B cell (primary cell): ENCODE measurements around the gene METTL3. TPM values are rescaled to one million over a fixed set of nuclear protein-coding genes. Genes with fewer than 3 reads are reported as not detected.

ENCODE experiments used
- ATAC-seq: fragments of 200-7000 bp; cut with Tn5 transposase; one replicate; pipeline ENCODE4 v1.10.0; 2021; ENCODE audit warnings: low read depth, mild to moderate bottlenecking, moderate number of reproducible peaks, moderate library complexity
- CTCF ChIA-PET: fragments of 350-600 bp; sonication (Branson Sonifier 250); formaldehyde crosslinking; loops from one replicate; lab custom pipeline; 2021; ENCODE audit warnings: antibody characterized with exemption, inconsistent platforms; lab: Charles Lee
- POLR2A ChIA-PET: fragments of 350-600 bp; sonication (Branson Sonifier 250); formaldehyde crosslinking; loops from one replicate; lab custom pipeline; 2021; ENCODE audit warnings: antibody characterized with exemption; lab: Charles Lee
- DNase-seq: peaks from one replicate; pipeline ENCODE4 v3.0.0; 2013
- H2AFZ ChIP-seq: 2 replicates; pipeline ENCODE4 v1.6.1; 2012; ENCODE audit warnings: mild to moderate bottlenecking, low read depth, low read length; ENCODE audit not compliant: insufficient read depth, poor library complexity, severe bottlenecking
- H3K27ac ChIP-seq, 2 donors: 1 replicate in 1 of 2; 2 replicates in 1 of 2; pipeline ENCODE4 v1.5.1; 2012 to 2013; ENCODE audit warnings: low read length in 2 of 2, mild to moderate bottlenecking in 2 of 2, moderate library complexity in 1 of 2
- H3K27me3 ChIP-seq, 4 experiments: fragments of 200-600 bp in 1 of 4; sonication (generic) in 1 of 4; replicated peaks in 1 of 4; 1 replicate in 2 of 4; 2 replicates in 2 of 4; pipeline versions ENCODE4 v1.6.1 to v1.7.0; 2013 to 2016; ENCODE audit warnings: low read length in 3 of 4, mild to moderate bottlenecking in 2 of 4, mixed read lengths in 1 of 4, moderate library complexity in 1 of 4; ENCODE audit not compliant: insufficient read depth in 4 of 4, control insufficient read depth in 3 of 4; ENCODE audit errors: control extremely low read depth in 1 of 4
- H3K36me3 ChIP-seq, 2 experiments: replicated peaks in 1 of 2; 1 replicate in 1 of 2; 2 replicates in 1 of 2; pipeline versions ENCODE4 v1.6.1 to v1.7.1; 2013; ENCODE audit warnings: low read length in 1 of 2; ENCODE audit not compliant: insufficient read depth in 2 of 2, control insufficient read depth in 1 of 2; ENCODE audit errors: control extremely low read depth in 1 of 2, extremely low read depth in 1 of 2
- H3K4me1 ChIP-seq, 2 donors: fragments of 200-600 bp in 1 of 2; sonication (generic) in 1 of 2; 1 replicate in 1 of 2; 2 replicates in 1 of 2; pipeline versions ENCODE4 v1.5.1 to v1.6.1; 2013 to 2017; ENCODE audit warnings: low read length in 2 of 2; ENCODE audit not compliant: control insufficient read depth in 2 of 2, insufficient read depth in 2 of 2
- H3K4me2 ChIP-seq: replicated peaks from 2 replicates; pipeline ENCODE3; 2012; ENCODE audit warnings: mild to moderate bottlenecking, low read depth, low read length; ENCODE audit not compliant: poor library complexity, severe bottlenecking
- H3K4me3 ChIP-seq, 5 experiments: fragments of 200-600 bp in 1 of 5; sonication (generic) in 1 of 5; 1 replicate in 3 of 5; 2 replicates in 2 of 5; pipeline versions ENCODE4 v1.5.1 to v1.7.0; 2011 to 2016; ENCODE audit warnings: low read length in 4 of 5, mild to moderate bottlenecking in 4 of 5, low read depth in 2 of 5, control low read depth in 1 of 5, moderate library complexity in 1 of 5; ENCODE audit not compliant: insufficient read depth in 1 of 5; ENCODE audit errors: control extremely low read depth in 1 of 5, extremely low read depth in 1 of 5
- H3K79me2 ChIP-seq: fragments of 200-600 bp; sonication (generic); one replicate; pipeline ENCODE4 v1.6.0; 2016; ENCODE audit warnings: low read length; ENCODE audit not compliant: control insufficient read depth, insufficient read depth
- H3K9ac ChIP-seq: fragments of 200-600 bp; sonication (generic); 2 replicates; pipeline ENCODE4 v1.6.1; 2017; ENCODE audit warnings: mild to moderate bottlenecking, low read length, moderate library complexity
- H3K9me3 ChIP-seq, 3 donors: one replicate each; pipeline versions ENCODE4 v1.6.1 to v1.7.1; 2013; ENCODE audit warnings: low read length in 2 of 3; ENCODE audit not compliant: control insufficient read depth in 2 of 3, insufficient read depth in 1 of 3; ENCODE audit errors: control extremely low read depth in 1 of 3
- H4K20me1 ChIP-seq: 2 replicates; pipeline ENCODE4 v1.6.0; 2012; ENCODE audit warnings: mild to moderate bottlenecking, low read length; ENCODE audit not compliant: insufficient read depth, control insufficient read depth, poor library complexity, severe bottlenecking
- H3K27ac Mint-ChIP-seq: one replicate; pipeline ENCODE4 v1.8.0; 2021; ENCODE audit warnings: mixed read lengths
- H3K27me3 Mint-ChIP-seq: one replicate; pipeline ENCODE4 v1.8.0; 2021; ENCODE audit warnings: mixed read lengths
- H3K4me1 Mint-ChIP-seq: one replicate; pipeline ENCODE4 v1.8.0; 2021; ENCODE audit warnings: mixed read lengths
- H3K4me3 Mint-ChIP-seq: one replicate; pipeline ENCODE4 v1.8.0; 2021; ENCODE audit warnings: mixed read lengths
- H3K9me3 Mint-ChIP-seq: one replicate; pipeline ENCODE4 v1.8.0; 2022; ENCODE audit warnings: mixed read lengths; ENCODE audit not compliant: insufficient read depth
- CTCF ChIP-seq: fragments of 200-600 bp; IDR thresholded peaks from one replicate; pipeline ENCODE4 v1.8.0; 2022; ENCODE audit warnings: antibody characterized with exemption, mild to moderate bottlenecking
- EZH2 ChIP-seq: IDR thresholded peaks from 2 replicates; pipeline ENCODE4 v1.6.1; 2012; ENCODE audit warnings: borderline replicate concordance, low read depth, mild to moderate bottlenecking, moderate library complexity, low read length; ENCODE audit not compliant: insufficient read depth, poor library complexity, severe bottlenecking
- whole genome bisulfite sequencing: methylation state at CpG from one replicate; pipeline ENCODE4 v1.1.5; 2013; ENCODE audit warnings: missing lambda C conversion rate; ENCODE audit not compliant: insufficient coverage; 5-methylcytosine and 5-hydroxymethylcytosine counted together
- intact Hi-C: fragments of 100-400 bp; cut with micrococcal nuclease; formaldehyde crosslinking; loops from one replicate; pipeline ENCODE4 v1.10.0; 2022
- polyA plus RNA-seq: library from polyadenylated mRNA; depleted of rRNA; stranded (reverse); fragments of >200 nt; gene quantifications from 2 replicates; pipeline ENCODE4 v1.2.3, GENCODE V29; 2012
- total RNA-seq, 2 donors: library from RNA; stranded (reverse); fragments of 120-200 nt in 1 of 2; gene quantifications; 1 replicate in 1 of 2; 2 replicates in 1 of 2; pipeline versions ENCODE4 v1.2.3 to v1.2.4, GENCODE V29; 2013 to 2022

Gene METTL3
- total and polyA plus RNA-seq, 2 donors (not counting 1 experiment from before 2014, with no cell fraction given) = 118 to 161 TPM

- Mint-ChIP-seq H3K4me3 (peak overlapping the region; percentile 26), H3K9me3 (no peaks in the 10 kb centered on the region), H3K27ac (no peak overlapping the region), H3K4me1 (peaks cover 6% of the 10 kb centered on the region), H3K27me3 (peaks cover 3% of the 10 kb centered on the region)
- TF ChIP-seq CTCF (peak; percentile 81), EZH2 (no peak)
- Histone ChIP-seq H3K9me3 (no peaks in the 10 kb centered on the region), H3K9ac (peak overlapping the region; percentile 56), H3K27ac (no peak overlapping the region), H3K4me2 (peak overlapping the region; percentile 67), H2AFZ (peak overlapping the region; percentile 77), H3K4me1 (peaks cover 5% of the 10 kb centered on the region in 2 donors), H3K36me3 (no peaks in the 10 kb centered on the region), H4K20me1 (no peaks in the 10 kb centered on the region), H3K27me3 (no peaks in the 10 kb centered on the region), H3K79me2 (no peaks in the 10 kb centered on the region), H3K4me3 (peak overlapping the region in 3 of 5 experiments; percentile 1 to 45 (median 31))
- ATAC-seq (peak; percentile 53), DNase-seq (peak; percentile 88)
- CTCF ChIA-PET = interaction anchor here (0.7 to 4.5 kb wide), 12 partner anchors 56 to 543 kb away, joined by 3 to 45 read pairs (median 3); partner anchors contain the start of gene CHD8
- intact Hi-C loops = loop anchor here (1.0 to 10.0 kb wide), 8 partner anchors 46 to 545 kb away; partner anchors contain the start of genes METTL3, RAB2B, SUPT16H and TOX4
- POLR2A ChIA-PET = no interaction called here
- 87% methylated on average over 2 of the region's 11 CpGs for WGBS
Observed at GRCh38 chr14:21557084-21557901, 46.2 kb upstream of the METTL3 start.
